GM21447 (cell line): ENCODE results near the gene FANCE.
"Not testable (repeated sequence)": the region's sequence is repeated elsewhere in the genome, so short reads cannot be mapped to it uniquely, and the experiment has no call there.

ENCODE experiments used
- ATAC-seq: cut with Tn5 transposase; IDR thresholded peaks from one replicate; pipeline ENCODE4 v1.9.1; 2021; ENCODE audit not compliant: unreplicated experiment

FANCE gene

GRCh38 chr6:35432291-35432690 is 19.8 kb upstream of the FANCE start:
- no peak for ATAC-seq

- ATAC-seq: not testable (repeated sequence)
Observed at GRCh38 chr6:35432702-35433101, 19.4 kb upstream of the FANCE start.

GRCh38 chr6:35435074-35435837 is 16.9 kb upstream of the FANCE start:
- no peak for ATAC-seq

GRCh38 chr6:35436071-35436857 is 15.9 kb upstream of the FANCE start:
- ATAC-seq: no peak

- ATAC-seq: not testable (repeated sequence)
Observed at GRCh38 chr6:35438378-35439065, 13.6 kb upstream of the FANCE start.

- no peak for ATAC-seq
Observed at GRCh38 chr6:35439308-35439707, 12.8 kb upstream of the FANCE start.

GRCh38 chr6:35441205-35441604 is 10.9 kb upstream of the FANCE start:
- ATAC-seq: no peak

- ATAC-seq: no peak
Observed at GRCh38 chr6:35441642-35442041, 10.5 kb upstream of the FANCE start.

- no peak for ATAC-seq
Observed at GRCh38 chr6:35442693-35443092, 9.4 kb upstream of the FANCE start.

GRCh38 chr6:35443341-35444030 is 8.7 kb upstream of the FANCE start:
- ATAC-seq: no peak

- no peak for ATAC-seq
Observed at GRCh38 chr6:35445691-35446090, 6.4 kb upstream of the FANCE start.

- ATAC-seq: no peak
Observed at GRCh38 chr6:35448191-35448590, 3.9 kb upstream of the FANCE start.

GRCh38 chr6:35449287-35449881 is 2.8 kb upstream of the FANCE start:
- ATAC-seq: no peak

GRCh38 chr6:35451354-35452182 is 570 bp upstream of the FANCE start:
- no peak for ATAC-seq

- no peak for ATAC-seq
Observed at GRCh38 chr6:35453236-35453635, 1.1 kb downstream of the FANCE start.

- ATAC-seq: no peak
Observed at GRCh38 chr6:35454391-35455110, 2.4 kb downstream of the FANCE start.

- no peak for ATAC-seq
Observed at GRCh38 chr6:35457907-35458306, 5.8 kb downstream of the FANCE start.

GRCh38 chr6:35461270-35461669 is 9.1 kb downstream of the FANCE start:
- no peak for ATAC-seq

- no peak for ATAC-seq
Observed at GRCh38 chr6:35463292-35463691, 11.2 kb downstream of the FANCE start.
